Stimulated activated CD4-positive, alpha-beta T cell treated with anti-CD3 and anti-CD28 coated beads, Interleukin-15, amount 100 ng/mL, for 1 hour (primary cell): ENCODE measurements around the gene PEMT.

ENCODE experiments used
- DNase-seq, 2 donors: peaks; one replicate each; pipeline ENCODE4 v3.0.0-alpha.2; 2020; ENCODE audit warnings: low read depth in 1 of 2, low spot score in 1 of 2

PEMT gene

GRCh38 chr17:17504341-17505140 lies 87.0 kb downstream of the PEMT start:
- no peak for DNase-seq

- DNase-seq, result no peak
Observed at GRCh38 chr17:17503566-17504130, 87.9 kb downstream of the PEMT start.

- DNase-seq, result no peak
Observed at GRCh38 chr17:17502741-17503565, 88.6 kb downstream of the PEMT start.

GRCh38 chr17:17500999-17501605 lies 90.4 kb downstream of the PEMT start:
- no peak for DNase-seq

- DNase-seq, result no peak
Observed at GRCh38 chr17:17499402-17500145, 91.9 kb downstream of the PEMT start.

- DNase-seq, result no peak
Observed at GRCh38 chr17:17498606-17499301, 92.8 kb downstream of the PEMT start.

GRCh38 chr17:17497845-17498520 lies 93.5 kb downstream of the PEMT start:
- no peak for DNase-seq

- DNase-seq, result no peak
Observed at GRCh38 chr17:17497065-17497844, 94.3 kb downstream of the PEMT start.

GRCh38 chr17:17496189-17497064 lies 95.1 kb downstream of the PEMT start, which contains the start of gene RASD1:
TSS of gene RASD1 (minus strand) at chr17:17496395. CDS start at chr17:17496181, 214 bp downstream.
- peak; percentile 62 to 74 for DNase-seq

- DNase-seq, result no peak
Observed at GRCh38 chr17:17495536-17496188, 95.8 kb downstream of the PEMT start.

GRCh38 chr17:17494870-17495535 lies 96.5 kb downstream of the PEMT start:
- no peak for DNase-seq

- no peak for DNase-seq
Observed at GRCh38 chr17:17494499-17494869, 97.0 kb downstream of the PEMT start.

- no peak for DNase-seq
Observed at GRCh38 chr17:17493986-17494466, 97.5 kb downstream of the PEMT start.

- DNase-seq, result no peak
Observed at GRCh38 chr17:17493249-17493985, 98.1 kb downstream of the PEMT start.

GRCh38 chr17:17492571-17492970 lies 98.9 kb downstream of the PEMT start:
- DNase-seq, result no peak

- no peak for DNase-seq
Observed at GRCh38 chr17:17492085-17492484, 99.4 kb downstream of the PEMT start.
